Transverse colon (tissue), 4 donors: ENCODE results near the gene SMARCA2. TPM values are rescaled to one million over a fixed set of nuclear protein-coding genes. Genes with fewer than 3 reads are reported as not detected.
A peak's percentile ranks its signal among the peaks of the same experiment; 100 is the strongest.

Experiments
- DNase-seq: peaks from one replicate; pipeline ENCODE4 v3.0.0-alpha.2; 2019
- H3K27ac ChIP-seq, 4 donors: fragments of 200-600 bp; sonication (generic); 2 replicates each; pipeline ENCODE4 v1.5.1; 2016 to 2018; ENCODE audit warnings: inconsistent platforms in 4 of 4
- H3K27me3 ChIP-seq: fragments of 200-600 bp; sonication (generic); 2 replicates; pipeline ENCODE4 v1.5.1; 2017; ENCODE audit warnings: inconsistent platforms
- H3K36me3 ChIP-seq, 4 donors: fragments of 200-600 bp; sonication (generic); 2 replicates each; pipeline ENCODE4 v1.5.1; 2017 to 2019; ENCODE audit warnings: inconsistent platforms in 4 of 4
- H3K4me1 ChIP-seq, 4 donors: fragments of 200-600 bp; sonication (generic); 2 replicates each; pipeline ENCODE4 v1.5.1; 2017 to 2020; ENCODE audit warnings: inconsistent platforms in 4 of 4
- H3K4me3 ChIP-seq, 4 donors: fragments of 200-600 bp; sonication (generic); 1 replicate in 1 of 4; 2 replicates in 3 of 4; pipeline versions ENCODE4 v1.5.1 to v1.6.1; 2017 to 2019; ENCODE audit warnings: inconsistent platforms in 4 of 4
- H3K9me3 ChIP-seq, 2 donors: fragments of 200-600 bp; sonication (generic); 2 replicates each; pipeline ENCODE4 v1.5.1; 2017 to 2019; ENCODE audit warnings: inconsistent platforms in 2 of 2
- CTCF ChIP-seq, 5 experiments: fragments of 200-600 bp in 3 of 5; fragments of 450-650 bp in 2 of 5; sonication (generic) in 3 of 5; IDR thresholded peaks; 1 replicate in 2 of 5; 2 replicates in 3 of 5; pipeline ENCODE4 v1.5.1; 2016 to 2017; ENCODE audit warnings: antibody characterized with exemption in 5 of 5, inconsistent platforms in 3 of 5, mild to moderate bottlenecking in 2 of 5, moderate library complexity in 1 of 5
- EP300 ChIP-seq: sonication (generic); formaldehyde crosslinking; IDR thresholded peaks from one replicate; pipeline ENCODE4 v1.6.1; 2017; ENCODE audit warnings: antibody characterized with exemption, low read depth
- POLR2A ChIP-seq: fragments of 450-650 bp; IDR thresholded peaks from one replicate; pipeline ENCODE4 v1.6.1; 2016; ENCODE audit warnings: antibody characterized with exemption, mild to moderate bottlenecking, moderate library complexity
- POLR2AphosphoS5 ChIP-seq, 3 donors: sonication (generic); formaldehyde crosslinking; IDR thresholded peaks; one replicate each; pipeline ENCODE4 v1.6.1; 2016; ENCODE audit warnings: antibody characterized with exemption in 3 of 3
- WGBS, 2 donors: methylation state at CpG; one replicate each; pipeline ENCODE4 v1.1.5; 2018; ENCODE audit warnings: low coverage in 1 of 2; 5-methylcytosine and 5-hydroxymethylcytosine counted together
- in situ Hi-C, 4 donors: fragments of 200-750 bp; cut with MboI; loops; one replicate each; pipeline versions ENCODE4 v1.15.0 to v1.15.1; 2017; ENCODE audit warnings: low sequenced_read_pairs in 3 of 4, low pct_ligation_motif_present in 1 of 4, low pct_unique_long_range_greater_than_20kb in 1 of 4
- intact Hi-C: fragments of 100-400 bp; cut with DNase I; formaldehyde crosslinking; loops from one replicate; pipeline ENCODE4 v1.15.1; 2023; ENCODE audit warnings: low total_unique reads
- total RNA-seq, 4 donors: library from RNA; depleted of rRNA; stranded (reverse); fragments of >200 nt; gene quantifications; one replicate each; pipeline ENCODE4 v1.1.0, GENCODE V29; 2016

The SMARCA2 gene
- total RNA-seq, 4 donors from 2014 or later, result 74.8 to 110 (median 92.4) TPM

- DNase-seq, result no peak
- WGBS, 2 donors, result 76 to 77% methylated on average over 5 of the region's 5 CpGs
- intact Hi-C loops (no loop called here), in situ Hi-C loops (no loop called here)
- H3K27me3 ChIP-seq, result no peaks in the 10 kb centered on the region
- no peak overlapping the region for H3K4me3 ChIP-seq
- H3K9me3 ChIP-seq, result no peaks in the 10 kb centered on the region
- H3K4me1 ChIP-seq, result peaks cover 0 to 45% (median 12%) of the 10 kb centered on the region in 4 donors
- no peaks in the 10 kb centered on the region for H3K36me3 ChIP-seq
- TF ChIP-seq POLR2A (no peak), POLR2AphosphoS5 (IDR thresholded peaks at IDR 0.05) (no peak), EP300 (no peak), CTCF (IDR thresholded peaks at IDR 0.05) (no peak)
- H3K27ac ChIP-seq, result no peak overlapping the region
Observed at GRCh38 chr9:2155966-2156365, 140.8 kb downstream of the SMARCA2 start.

DNA sequence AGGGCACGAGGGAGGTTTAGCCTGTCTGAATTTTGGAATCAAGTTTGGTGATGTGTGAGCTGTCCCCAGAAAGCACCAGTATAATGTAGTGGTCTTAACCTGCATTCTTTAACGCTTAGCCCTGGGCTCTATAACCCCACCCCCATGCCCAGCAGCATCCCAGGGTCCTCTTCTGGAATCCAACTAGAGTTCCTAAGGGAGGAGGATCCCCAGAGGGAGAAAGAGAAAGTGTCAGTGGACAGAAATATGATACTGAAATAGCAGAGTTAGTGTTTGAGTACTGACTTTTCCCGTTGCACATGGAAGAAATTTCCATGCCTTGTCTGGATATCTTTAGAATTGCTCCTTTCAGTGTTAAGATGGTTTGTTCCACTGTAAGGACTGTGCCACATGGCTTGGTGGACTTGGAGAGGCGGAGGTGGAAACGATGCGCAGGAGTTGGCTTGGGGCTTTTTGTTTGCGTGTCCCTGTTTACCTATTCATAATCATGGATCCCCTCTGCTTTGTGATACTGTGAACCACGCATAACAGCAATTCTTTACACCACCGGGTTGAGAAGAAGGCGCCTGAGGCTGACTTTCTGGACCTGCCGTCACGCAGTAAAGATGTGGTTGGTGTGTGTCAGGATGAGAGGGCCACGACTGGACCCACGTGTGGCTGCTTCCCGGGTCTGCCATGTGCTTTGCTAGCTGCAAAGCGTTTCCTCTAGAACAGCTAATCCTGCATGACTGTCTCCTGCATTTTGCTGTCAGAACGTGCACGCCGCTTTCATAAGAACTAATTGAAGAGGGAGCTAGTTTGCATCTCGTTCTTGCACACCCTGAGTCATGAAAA, 142.3 kb downstream of the SMARCA2 start:
- in situ Hi-C loops, result no loop called here
- Histone ChIP-seq H3K9me3 (no peaks in the 10 kb centered on the region), H3K36me3 (peaks cover 0 to 10% (median 0%) of the 10 kb centered on the region in 4 donors), H3K27me3 (no peaks in the 10 kb centered on the region), H3K27ac (peak overlapping the region; percentile 57 to 71 (median 65)), H3K4me1 (peaks cover 0 to 45% (median 12%) of the 10 kb centered on the region in 4 donors), H3K4me3 (peak overlapping the region in 3 of 4 donors; percentile 30 to 46 (median 39))
- 18 to 21% methylated on average over 10 to 20 of the region's 20 CpGs for WGBS, 2 donors
- TF ChIP-seq CTCF (IDR thresholded peaks at IDR 0.05), result no peak
- no peak for TF ChIP-seq EP300
- TF ChIP-seq POLR2AphosphoS5 (IDR thresholded peaks at IDR 0.05), result no peak
- no peak for TF ChIP-seq POLR2A
- intact Hi-C loops, result no loop called here
- DNase-seq, result peak; percentile 18

DNA sequence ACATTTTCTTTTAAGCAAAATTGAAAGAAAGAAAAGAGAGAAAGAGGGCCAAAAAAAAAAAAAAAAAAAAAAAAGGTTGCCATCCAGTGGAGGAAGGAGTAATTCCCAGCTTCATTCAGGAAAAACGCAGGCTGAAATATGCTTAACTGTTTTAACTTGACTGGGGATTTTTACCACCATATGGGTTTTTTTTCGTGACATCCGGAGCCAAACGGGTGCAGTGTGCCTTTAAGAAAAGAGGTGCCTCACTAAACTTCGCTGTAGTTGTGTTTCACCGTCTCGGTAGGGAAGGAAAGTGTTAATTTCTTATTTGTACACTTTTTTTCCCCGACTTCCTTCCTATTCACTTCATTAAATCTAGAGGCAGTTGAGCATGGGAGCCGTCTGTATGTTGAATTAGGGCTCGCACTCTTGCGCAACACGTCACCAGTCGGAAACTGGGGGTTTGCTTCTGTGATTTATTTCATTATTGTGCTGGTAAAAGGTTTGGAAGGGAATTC, 143.0 kb downstream of the SMARCA2 start:
- Histone ChIP-seq H3K36me3 (peaks cover 0 to 10% (median 0%) of the 10 kb centered on the region in 4 donors), H3K27ac (peak overlapping the region; percentile 57 to 71 (median 65)), H3K4me3 (peak overlapping the region; percentile 19 to 46 (median 34)), H3K27me3 (no peaks in the 10 kb centered on the region), H3K4me1 (peaks cover 0 to 41% (median 12%) of the 10 kb centered on the region in 4 donors), H3K9me3 (no peaks in the 10 kb centered on the region)
- intact Hi-C loops (no loop called here), in situ Hi-C loops (no loop called here)
- DNase-seq, result peak; percentile 47
- TF ChIP-seq CTCF (IDR thresholded peaks at IDR 0.05) (no peak), POLR2A (no peak), EP300 (no peak), POLR2AphosphoS5 (IDR thresholded peaks at IDR 0.05) (no peak)
- WGBS, 2 donors, result 0% methylated on average over 8 to 13 of the region's 13 CpGs

DNA sequence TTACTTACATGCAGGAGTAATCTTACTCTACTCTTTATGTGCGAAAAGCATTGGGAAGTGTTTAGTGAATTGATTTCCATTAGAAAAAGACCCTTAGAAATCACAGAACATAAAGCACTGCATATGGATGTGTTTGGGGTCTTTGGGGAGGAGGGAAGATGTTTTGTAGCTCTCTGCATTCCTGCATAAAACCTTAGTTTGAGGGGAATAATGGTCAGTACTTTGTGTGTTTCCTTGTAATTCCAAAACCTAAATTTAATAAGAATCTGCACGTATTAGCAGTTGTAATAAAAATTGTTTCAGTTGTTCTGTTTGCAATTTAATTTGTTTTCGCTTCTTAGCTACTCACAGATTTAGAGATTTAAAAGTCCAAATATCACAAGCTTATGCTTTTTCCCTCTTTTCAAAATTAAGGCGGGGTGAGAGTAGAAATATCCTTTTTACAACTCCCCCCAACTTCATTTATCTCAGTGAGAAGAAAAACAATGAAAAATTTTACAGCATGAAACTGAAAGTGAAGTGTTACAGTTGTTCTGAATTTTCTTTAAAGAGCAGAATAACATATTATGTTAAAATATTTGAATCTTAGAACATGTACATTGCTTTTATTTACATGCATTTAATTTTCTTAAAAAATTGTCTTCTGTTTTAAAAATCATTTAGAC, 143.8 kb downstream of the SMARCA2 start:
- peak overlapping the region; percentile 57 to 71 (median 65) for H3K27ac ChIP-seq
- in situ Hi-C loops, result no loop called here
- TF ChIP-seq POLR2AphosphoS5 (IDR thresholded peaks at IDR 0.05) (no peak), EP300 (no peak), CTCF (IDR thresholded peaks at IDR 0.05) (no peak), POLR2A (no peak)
- 26 to 43% methylated on average over 4 of the region's 4 CpGs for WGBS, 2 donors
- intact Hi-C loops, result no loop called here
- H3K9me3 ChIP-seq, result no peaks in the 10 kb centered on the region
- H3K4me1 ChIP-seq, result peaks cover 0 to 34% (median 12%) of the 10 kb centered on the region in 4 donors
- no peak for DNase-seq
- peak overlapping the region in 3 of 4 donors; percentile 30 to 46 (median 39) for H3K4me3 ChIP-seq
- H3K36me3 ChIP-seq, result peaks cover 0 to 10% (median 0%) of the 10 kb centered on the region in 4 donors
- no peaks in the 10 kb centered on the region for H3K27me3 ChIP-seq
